Inferior parietal cortex (tissue), 1 donor: ENCODE measurements around the gene PIAS1.
"Not testable (repeated sequence)": the region's sequence is repeated elsewhere in the genome, so short reads cannot be mapped to it uniquely, and the experiment has no call there.

Source experiments
- DNase-seq: peaks from one replicate; pipeline ENCODE4 v3.0.0-alpha.2; 2016; ENCODE audit errors: extremely low spot score

Gene PIAS1

GRCh38 chr15:68114840-68115239, 60.7 kb downstream of the PIAS1 start:
- no peak for DNase-seq

- DNase-seq, result no peak
These were observed 70.6 kb downstream of the PIAS1 start for GRCh38 chr15:68124700-68125099.

- DNase-seq, result no peak
These were observed 72.3 kb downstream of the PIAS1 start for GRCh38 chr15:68126396-68126795.

- DNase-seq, result no peak
These were observed 75.0 kb downstream of the PIAS1 start for GRCh38 chr15:68129072-68129471.

- no peak for DNase-seq
These were observed 76.7 kb downstream of the PIAS1 start for GRCh38 chr15:68130851-68131250.

- no peak for DNase-seq
These were observed 83.0 kb downstream of the PIAS1 start for GRCh38 chr15:68137096-68137495.

- no peak for DNase-seq
These were observed 89.0 kb downstream of the PIAS1 start for GRCh38 chr15:68143129-68143528.

GRCh38 chr15:68143785-68144184, 89.7 kb downstream of the PIAS1 start:
- DNase-seq, result no peak

- DNase-seq, result no peak
These were observed 91.6 kb downstream of the PIAS1 start for GRCh38 chr15:68145706-68146105.

- DNase-seq, result no peak
These were observed 93.9 kb downstream of the PIAS1 start for GRCh38 chr15:68148039-68148438.

GRCh38 chr15:68149059-68149458, 94.9 kb downstream of the PIAS1 start:
- no peak for DNase-seq

GRCh38 chr15:68150187-68150586, 96.1 kb downstream of the PIAS1 start:
- no peak for DNase-seq

- DNase-seq, result no peak
These were observed 97.2 kb downstream of the PIAS1 start for GRCh38 chr15:68151277-68151676.

- no peak for DNase-seq
These were observed 98.2 kb downstream of the PIAS1 start for GRCh38 chr15:68152342-68152741.

- peak; percentile 78 for DNase-seq
These were observed 100.9 kb downstream of the PIAS1 start for GRCh38 chr15:68154923-68155559.

GRCh38 chr15:68157074-68157473, 103.0 kb downstream of the PIAS1 start:
- DNase-seq, result no peak

GRCh38 chr15:68158046-68158628, 104.0 kb downstream of the PIAS1 start:
- no peak for DNase-seq

- DNase-seq, result no peak
These were observed 109.1 kb downstream of the PIAS1 start for GRCh38 chr15:68163191-68163590.

- no peak for DNase-seq
These were observed 112.7 kb downstream of the PIAS1 start for GRCh38 chr15:68166847-68167246.

- not testable (repeated sequence) for DNase-seq
These were observed 117.9 kb downstream of the PIAS1 start for GRCh38 chr15:68172037-68172436.

- DNase-seq, result no peak
These were observed 119.0 kb downstream of the PIAS1 start for GRCh38 chr15:68173119-68173518.

- DNase-seq, result no peak
These were observed 121.4 kb downstream of the PIAS1 start for GRCh38 chr15:68175526-68175925.

GRCh38 chr15:68176601-68177000, 122.5 kb downstream of the PIAS1 start:
- no peak for DNase-seq

GRCh38 chr15:68177742-68178141, 123.6 kb downstream of the PIAS1 start:
- no peak for DNase-seq
